ENCODE data around the gene CCL3. TPM values are rescaled to one million over a fixed set of nuclear protein-coding genes. Genes with fewer than 3 reads are reported as not detected.

Gene CCL3
- total and polyA plus RNA-seq, 2 of the 4 experiments (the other 2 are of a cell fraction) = not detected

DNA sequence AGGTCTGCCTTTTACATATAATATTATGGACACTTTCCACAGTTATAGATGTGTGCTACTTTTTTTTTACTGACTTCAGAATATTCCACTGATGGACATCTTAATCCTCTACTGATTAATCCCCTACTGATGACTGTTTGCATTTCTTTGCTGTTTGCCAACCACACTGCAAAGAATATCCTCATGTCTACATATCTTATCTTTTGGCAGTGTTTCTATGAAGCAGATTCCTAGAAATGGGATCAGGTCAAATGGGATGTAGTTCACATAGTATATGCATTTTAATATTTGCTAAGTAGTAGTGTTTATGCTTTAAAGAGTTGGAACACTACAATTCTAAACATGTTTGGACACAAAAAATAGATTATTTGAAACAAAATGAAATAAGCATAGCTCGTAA, 3.2 kb downstream of the CCL3 start:
- Histone ChIP-seq H2AFZ (replicated peaks; ENCODE audit: low read length, poor library complexity) (no peak overlapping the region), H2BK20ac (ENCODE audit: low read depth, low read length) (no peak overlapping the region), H3K18ac (ENCODE audit: low read depth, low read length) (no peak overlapping the region), H3K14ac (replicated peaks; ENCODE audit: low read depth, low read length) (no peak overlapping the region), H3K9me3 (ENCODE audit: control insufficient read depth, insufficient read depth, low read length) (no peaks in the 10 kb centered on the region), H4K5ac (ENCODE audit: low read depth, low read length) (no peak overlapping the region), H2AK5ac (ENCODE audit: low read depth, low read length) (no peak overlapping the region), H3K27ac (ENCODE audit: insufficient read depth, low read length) (no peak overlapping the region), H2BK15ac (ENCODE audit: low read depth, low read length) (no peak overlapping the region), H3K9me1 (ENCODE audit: insufficient read depth, low read length) (no peaks in the 10 kb centered on the region), H3K4me1 (ENCODE audit: control insufficient read depth, insufficient read depth, low read length) (no peaks in the 10 kb centered on the region), H2BK120ac (ENCODE audit: low read depth, low read length) (no peak overlapping the region), H2AK9ac (replicated peaks; ENCODE audit: low read depth, low read length, poor library complexity) (no peak overlapping the region), H3K4me3 (ENCODE audit: insufficient read depth, low read depth, low read length) (no peak overlapping the region), H3K9ac (ENCODE audit: low read depth, low read length) (no peak overlapping the region), H3K79me1 (ENCODE audit: low read depth in 1 of 2, low read length in 2 of 2) (no peaks in the 10 kb centered on the region), H3K27me3 (ENCODE audit: control insufficient read depth, insufficient read depth, low read length) (no peaks in the 10 kb centered on the region; the same call in 1 of the 2 replicates), H2BK5ac (ENCODE audit: low read depth, low read length, poor library complexity, severe bottlenecking) (no peak overlapping the region), H4K20me1 (ENCODE audit: insufficient read depth, low read length) (no peaks in the 10 kb centered on the region), H3K36me3 (ENCODE audit: control insufficient read depth, insufficient read depth, low read length) (no peaks in the 10 kb centered on the region), H4K8ac (ENCODE audit: low read depth in 2 of 2, low read length in 2 of 2) (no peak overlapping the region), H4K91ac (ENCODE audit: insufficient read depth, low read depth, low read length) (no peak overlapping the region), H3K23ac (ENCODE audit: low read depth, low read length) (no peak overlapping the region), H3K56ac (ENCODE audit: extremely low read depth, insufficient read depth, low read length) (no peak overlapping the region), H3K4ac (ENCODE audit: low read depth, low read length) (no peak overlapping the region), H3K4me2 (ENCODE audit: low read depth, low read length) (no peak overlapping the region)
- dilution Hi-C loops (cut with HindIII; ENCODE audit: low sequenced_read_pairs, unreplicated experiment) = no loop called here
- intact Hi-C loops (cut with micrococcal nuclease) = no loop called here
- BruUV-seq (replicated peaks) = no TSS peak
- POLR2A ChIA-PET (ENCODE audit: unreplicated experiment) = no interaction called here
- TF ChIP-seq MAZ (IDR thresholded peaks at IDR 0.05; ENCODE audit: borderline replicate concordance, low read depth, low read length) = no peak
- TF ChIP-seq RAD21 (IDR thresholded peaks at IDR 0.05; ENCODE audit: low read length) = no peak
- TF ChIP-seq FOS (IDR thresholded peaks at IDR 0.05; ENCODE audit: low read depth, low read length) = no peak
- no peak for TF ChIP-seq POLR2A (IDR thresholded peaks at IDR 0.05; ENCODE audit: low read depth, low read length)
- TF ChIP-seq NFE2L2 (IDR thresholded peaks at IDR 0.05; ENCODE audit: low read depth, low read length) = no peak
- TF ChIP-seq, protein P1, sequence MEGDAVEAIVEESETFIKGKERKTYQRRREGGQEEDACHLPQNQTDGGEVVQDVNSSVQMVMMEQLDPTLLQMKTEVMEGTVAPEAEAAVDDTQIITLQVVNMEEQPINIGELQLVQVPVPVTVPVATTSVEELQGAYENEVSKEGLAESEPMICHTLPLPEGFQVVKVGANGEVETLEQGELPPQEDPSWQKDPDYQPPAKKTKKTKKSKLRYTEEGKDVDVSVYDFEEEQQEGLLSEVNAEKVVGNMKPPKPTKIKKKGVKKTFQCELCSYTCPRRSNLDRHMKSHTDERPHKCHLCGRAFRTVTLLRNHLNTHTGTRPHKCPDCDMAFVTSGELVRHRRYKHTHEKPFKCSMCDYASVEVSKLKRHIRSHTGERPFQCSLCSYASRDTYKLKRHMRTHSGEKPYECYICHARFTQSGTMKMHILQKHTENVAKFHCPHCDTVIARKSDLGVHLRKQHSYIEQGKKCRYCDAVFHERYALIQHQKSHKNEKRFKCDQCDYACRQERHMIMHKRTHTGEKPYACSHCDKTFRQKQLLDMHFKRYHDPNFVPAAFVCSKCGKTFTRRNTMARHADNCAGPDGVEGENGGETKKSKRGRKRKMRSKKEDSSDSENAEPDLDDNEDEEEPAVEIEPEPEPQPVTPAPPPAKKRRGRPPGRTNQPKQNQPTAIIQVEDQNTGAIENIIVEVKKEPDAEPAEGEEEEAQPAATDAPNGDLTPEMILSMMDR (conservative IDR thresholded peaks at IDR 0.05; ENCODE audit: low read depth, low read length) = no peak
- TF ChIP-seq, protein P2, sequence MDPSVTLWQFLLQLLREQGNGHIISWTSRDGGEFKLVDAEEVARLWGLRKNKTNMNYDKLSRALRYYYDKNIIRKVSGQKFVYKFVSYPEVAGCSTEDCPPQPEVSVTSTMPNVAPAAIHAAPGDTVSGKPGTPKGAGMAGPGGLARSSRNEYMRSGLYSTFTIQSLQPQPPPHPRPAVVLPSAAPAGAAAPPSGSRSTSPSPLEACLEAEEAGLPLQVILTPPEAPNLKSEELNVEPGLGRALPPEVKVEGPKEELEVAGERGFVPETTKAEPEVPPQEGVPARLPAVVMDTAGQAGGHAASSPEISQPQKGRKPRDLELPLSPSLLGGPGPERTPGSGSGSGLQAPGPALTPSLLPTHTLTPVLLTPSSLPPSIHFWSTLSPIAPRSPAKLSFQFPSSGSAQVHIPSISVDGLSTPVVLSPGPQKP (IDR thresholded peaks at IDR 0.05; ENCODE audit: borderline replicate concordance, low read depth, low read length) = no peak
- no peak for TF ChIP-seq RCOR1 (IDR thresholded peaks at IDR 0.05; ENCODE audit: insufficient replicate concordance, low read length)
- TF ChIP-seq SMC3 (IDR thresholded peaks at IDR 0.05; ENCODE audit: low read depth, low read length) = no peak
- DNase-seq = no peak
- in situ Hi-C loops (cut with MboI; ENCODE audit: low sequenced_read_pairs) = no loop called here
- no CpG with 5 or more reads among the region's 1 CpG for WGBS, 2 experiments (ENCODE audit: extremely low coverage in 2 of 2, insufficient read length in 1 of 2)
- CTCF ChIA-PET = no interaction called here
- no peak for ATAC-seq (ENCODE audit: low read depth)
